Panc1 (cell line): Measurements from ENCODE around the gene BMP7. TPM values are rescaled to one million over a fixed set of nuclear protein-coding genes. Genes with fewer than 3 reads are reported as not detected.

ENCODE experiments used
- ATAC-seq: fragments of 200-7000 bp; cut with Tn5 transposase; 2 replicates; pipeline ENCODE4 v1.9.1; 2020; ENCODE audit warnings: mild to moderate bottlenecking, moderate library complexity
- BruUV-seq: library from RNA; stranded (reverse); fragments of 400-500 nt; replicated peaks from 2 replicates; lab custom pipeline; 2021; lab: Mats Ljungman, UMichigan
- CTCF ChIA-PET: fragments of 300-600 bp; sonication (Branson Sonifier 250); formaldehyde crosslinking; loops from one replicate; lab custom pipeline; 2022; ENCODE audit warnings: antibody characterized with exemption; lab: Charles Lee
- POLR2A ChIA-PET: fragments of 300-600 bp; sonication (Branson Sonifier 250); formaldehyde crosslinking; loops from one replicate; lab custom pipeline; 2022; ENCODE audit warnings: antibody characterized with exemption; lab: Charles Lee
- DNase-seq: peaks from one replicate; pipeline ENCODE4 v3.0.0-alpha.2; 2010; ENCODE audit warnings: low read depth, low spot score
- H3K27ac ChIP-seq: 2 replicates; pipeline ENCODE4 v1.5.1; 2011; ENCODE audit warnings: mild to moderate bottlenecking, low read length, inconsistent platforms
- H3K27me3 ChIP-seq: fragments of 200-500 bp; sonication (Bioruptor generic); 2 replicates; pipeline ENCODE4 v1.6.0; 2014; ENCODE audit warnings: low read length, inconsistent platforms; ENCODE audit not compliant: control insufficient read depth, insufficient read depth
- H3K36me3 ChIP-seq: fragments of 200-500 bp; sonication (Bioruptor generic); 2 replicates; pipeline ENCODE4 v1.5.1; 2014; ENCODE audit warnings: inconsistent platforms, mild to moderate bottlenecking, low read length, moderate library complexity; ENCODE audit not compliant: control insufficient read depth, insufficient read depth
- H3K4me1 ChIP-seq: 2 replicates; pipeline ENCODE4 v1.5.1; 2011; ENCODE audit warnings: inconsistent platforms, mild to moderate bottlenecking, low read length, moderate library complexity; ENCODE audit not compliant: control insufficient read depth, insufficient read depth
- H3K4me3 ChIP-seq, 2 experiments: 2 replicates each; pipeline ENCODE4 v1.5.1; 2011 to 2012; ENCODE audit warnings: low read depth in 2 of 2, low read length in 2 of 2, mild to moderate bottlenecking in 2 of 2, inconsistent platforms in 1 of 2, moderate library complexity in 1 of 2
- H3K9me3 ChIP-seq: fragments of 200-500 bp; sonication (Bioruptor generic); 2 replicates; pipeline ENCODE4 v1.5.1; 2014; ENCODE audit warnings: low read depth, mild to moderate bottlenecking, inconsistent platforms, low read length, moderate library complexity; ENCODE audit not compliant: control insufficient read depth, insufficient read depth
- POLR2AphosphoS5 ChIP-seq: IDR thresholded peaks from 2 replicates; pipeline ENCODE4 v1.6.1; 2012; ENCODE audit warnings: mild to moderate bottlenecking, low read depth, low read length, moderate library complexity
- SIN3A ChIP-seq: IDR thresholded peaks from 2 replicates; pipeline ENCODE4 v1.6.1; 2012; ENCODE audit warnings: low read depth, mild to moderate bottlenecking, low read length, moderate library complexity, borderline replicate concordance; ENCODE audit not compliant: insufficient read depth
- TCF7L2 ChIP-seq: IDR thresholded peaks from 2 replicates; pipeline ENCODE4 v1.6.1; 2011; ENCODE audit warnings: mild to moderate bottlenecking, low read depth, low read length, inconsistent platforms
- in situ Hi-C: cut with HindIII; loops from 2 replicates; pipeline ENCODE4 v1.10.0; 2016; ENCODE audit warnings: low sequenced_read_pairs, low pct_unique_long_range_greater_than_20kb
- intact Hi-C: fragments of 100-400 bp; cut with micrococcal nuclease; formaldehyde crosslinking; loops from one replicate; pipeline ENCODE4 v1.10.0; 2022; ENCODE audit not compliant: unreplicated experiment
- total RNA-seq: library from RNA; stranded (reverse); gene quantifications from one replicate; pipeline ENCODE4 v1.2.1, GENCODE V29; 2021; ENCODE audit not compliant: unreplicated experiment
- TF ChIP-seq, protein P1 (sequence below), 2 experiments: IDR thresholded peaks; 2 replicates each; pipeline ENCODE4 v1.6.1; 2011 to 2012; ENCODE audit warnings: low read depth in 2 of 2, control low read depth in 1 of 2, low read length in 1 of 2, mild to moderate bottlenecking in 1 of 2, moderate library complexity in 1 of 2; ENCODE audit not compliant: insufficient read depth in 1 of 2
- TF ChIP-seq, protein P2 (sequence below): fragments of 450-650 bp; IDR thresholded peaks from 2 replicates; pipeline ENCODE4 v1.5.1; 2017; ENCODE audit warnings: mild to moderate bottlenecking

BMP7 gene
- total RNA-seq, 1 experiment from 2014 or later: 11.5 TPM

DNA sequence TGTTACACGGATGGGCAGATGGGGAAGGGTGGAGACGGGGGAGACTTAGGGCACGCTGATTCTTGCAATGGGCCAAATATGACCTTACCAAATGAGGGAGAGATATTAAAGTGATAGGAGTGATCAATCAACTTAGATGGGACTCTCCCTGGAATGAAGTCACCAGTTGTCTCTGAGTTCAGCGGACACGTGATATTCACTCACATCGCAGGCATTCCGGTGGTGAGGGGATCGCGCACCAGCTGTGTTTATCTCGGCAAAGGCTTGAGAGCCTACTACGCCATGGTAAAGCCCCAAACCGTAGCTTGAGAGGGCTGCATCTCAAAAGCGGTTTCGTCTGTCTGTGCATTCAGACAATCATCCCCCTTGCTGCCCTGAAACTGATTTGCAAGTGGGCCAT is 5.5 kb downstream of the BMP7 start:
- BruUV-seq: no TSS peak

DNA sequence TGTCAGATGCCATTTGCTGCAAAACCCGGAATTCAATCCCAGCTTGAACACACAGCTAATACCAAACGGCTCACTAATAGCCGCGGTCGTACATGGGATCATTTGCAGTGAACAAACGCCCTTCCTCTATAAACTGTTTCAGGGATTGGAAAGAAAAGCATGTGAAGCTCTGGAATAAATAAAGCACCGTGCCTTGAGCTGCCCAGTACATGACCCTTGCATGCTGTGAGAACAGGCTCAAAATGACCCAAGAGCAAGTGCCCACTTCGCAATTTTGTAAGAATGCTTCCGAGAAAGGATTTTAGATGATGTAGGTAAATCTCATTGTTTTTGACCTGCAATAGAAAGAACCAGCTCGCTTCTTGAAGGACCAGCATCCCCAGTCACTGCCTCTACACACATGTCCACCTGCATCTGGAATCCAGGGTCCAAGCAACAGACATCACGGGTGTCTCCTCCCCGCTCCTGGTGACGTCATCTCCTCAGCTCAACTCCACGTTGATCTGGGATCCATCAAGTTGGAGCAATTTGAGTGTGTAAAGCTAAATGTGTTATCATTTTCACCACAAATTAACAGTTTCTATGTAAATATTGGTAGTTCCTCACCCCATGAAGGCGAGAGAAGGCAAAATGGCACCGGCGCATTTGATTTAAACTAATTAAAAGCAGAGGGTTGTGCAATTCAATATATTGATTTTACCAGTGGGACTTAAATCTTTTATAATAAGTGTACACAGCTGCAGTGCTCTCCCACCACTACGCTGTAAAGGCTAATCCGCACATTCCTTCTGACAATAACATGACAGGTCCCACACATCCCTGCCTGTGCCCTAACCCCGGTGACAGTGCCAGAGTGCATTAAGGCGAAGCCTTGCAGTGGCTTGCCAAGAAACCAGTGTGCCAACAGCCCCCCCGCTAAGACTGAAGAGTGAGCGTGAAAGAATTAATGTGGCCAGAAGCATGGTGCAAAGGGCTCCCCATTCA is 6.2 kb downstream of the BMP7 start:
- H3K4me3 ChIP-seq: no peak overlapping the region
- H3K4me1 ChIP-seq: peaks cover 8% of the 10 kb centered on the region
- TF ChIP-seq POLR2AphosphoS5 (no peak), SIN3A (no peak), TCF7L2 (no peak)
- TF ChIP-seq, protein P1, sequence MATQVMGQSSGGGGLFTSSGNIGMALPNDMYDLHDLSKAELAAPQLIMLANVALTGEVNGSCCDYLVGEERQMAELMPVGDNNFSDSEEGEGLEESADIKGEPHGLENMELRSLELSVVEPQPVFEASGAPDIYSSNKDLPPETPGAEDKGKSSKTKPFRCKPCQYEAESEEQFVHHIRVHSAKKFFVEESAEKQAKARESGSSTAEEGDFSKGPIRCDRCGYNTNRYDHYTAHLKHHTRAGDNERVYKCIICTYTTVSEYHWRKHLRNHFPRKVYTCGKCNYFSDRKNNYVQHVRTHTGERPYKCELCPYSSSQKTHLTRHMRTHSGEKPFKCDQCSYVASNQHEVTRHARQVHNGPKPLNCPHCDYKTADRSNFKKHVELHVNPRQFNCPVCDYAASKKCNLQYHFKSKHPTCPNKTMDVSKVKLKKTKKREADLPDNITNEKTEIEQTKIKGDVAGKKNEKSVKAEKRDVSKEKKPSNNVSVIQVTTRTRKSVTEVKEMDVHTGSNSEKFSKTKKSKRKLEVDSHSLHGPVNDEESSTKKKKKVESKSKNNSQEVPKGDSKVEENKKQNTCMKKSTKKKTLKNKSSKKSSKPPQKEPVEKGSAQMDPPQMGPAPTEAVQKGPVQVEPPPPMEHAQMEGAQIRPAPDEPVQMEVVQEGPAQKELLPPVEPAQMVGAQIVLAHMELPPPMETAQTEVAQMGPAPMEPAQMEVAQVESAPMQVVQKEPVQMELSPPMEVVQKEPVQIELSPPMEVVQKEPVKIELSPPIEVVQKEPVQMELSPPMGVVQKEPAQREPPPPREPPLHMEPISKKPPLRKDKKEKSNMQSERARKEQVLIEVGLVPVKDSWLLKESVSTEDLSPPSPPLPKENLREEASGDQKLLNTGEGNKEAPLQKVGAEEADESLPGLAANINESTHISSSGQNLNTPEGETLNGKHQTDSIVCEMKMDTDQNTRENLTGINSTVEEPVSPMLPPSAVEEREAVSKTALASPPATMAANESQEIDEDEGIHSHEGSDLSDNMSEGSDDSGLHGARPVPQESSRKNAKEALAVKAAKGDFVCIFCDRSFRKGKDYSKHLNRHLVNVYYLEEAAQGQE (IDR thresholded peaks at IDR 0.05; ENCODE audit: insufficient read depth in 1 of 2, low read depth in 2 of 2, low read length in 1 of 2): no peak
- TF ChIP-seq, protein P2, sequence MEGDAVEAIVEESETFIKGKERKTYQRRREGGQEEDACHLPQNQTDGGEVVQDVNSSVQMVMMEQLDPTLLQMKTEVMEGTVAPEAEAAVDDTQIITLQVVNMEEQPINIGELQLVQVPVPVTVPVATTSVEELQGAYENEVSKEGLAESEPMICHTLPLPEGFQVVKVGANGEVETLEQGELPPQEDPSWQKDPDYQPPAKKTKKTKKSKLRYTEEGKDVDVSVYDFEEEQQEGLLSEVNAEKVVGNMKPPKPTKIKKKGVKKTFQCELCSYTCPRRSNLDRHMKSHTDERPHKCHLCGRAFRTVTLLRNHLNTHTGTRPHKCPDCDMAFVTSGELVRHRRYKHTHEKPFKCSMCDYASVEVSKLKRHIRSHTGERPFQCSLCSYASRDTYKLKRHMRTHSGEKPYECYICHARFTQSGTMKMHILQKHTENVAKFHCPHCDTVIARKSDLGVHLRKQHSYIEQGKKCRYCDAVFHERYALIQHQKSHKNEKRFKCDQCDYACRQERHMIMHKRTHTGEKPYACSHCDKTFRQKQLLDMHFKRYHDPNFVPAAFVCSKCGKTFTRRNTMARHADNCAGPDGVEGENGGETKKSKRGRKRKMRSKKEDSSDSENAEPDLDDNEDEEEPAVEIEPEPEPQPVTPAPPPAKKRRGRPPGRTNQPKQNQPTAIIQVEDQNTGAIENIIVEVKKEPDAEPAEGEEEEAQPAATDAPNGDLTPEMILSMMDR: no peak
- intact Hi-C loops: no loop called here
- H3K9me3 ChIP-seq: no peaks in the 10 kb centered on the region
- in situ Hi-C loops: no loop called here
- DNase-seq (no peak), ATAC-seq (no peak)
- no peak overlapping the region for H3K27ac ChIP-seq
- H3K27me3 ChIP-seq: peaks cover 3% of the 10 kb centered on the region; the same call in 1 of the 2 replicates
- CTCF ChIA-PET: no interaction called here
- POLR2A ChIA-PET: no interaction called here
- no TSS peak for BruUV-seq
- no peaks in the 10 kb centered on the region for H3K36me3 ChIP-seq

More for the DNA sequence above, 5.5 kb downstream of the BMP7 start:
- TF ChIP-seq, protein P1 (IDR thresholded peaks at IDR 0.05; ENCODE audit: insufficient read depth in 1 of 2, low read depth in 2 of 2, low read length in 1 of 2): no peak
- TF ChIP-seq POLR2AphosphoS5 (no peak), SIN3A (no peak), TCF7L2 (no peak)
- TF ChIP-seq, protein P2: no peak
- ATAC-seq (no peak), DNase-seq (no peak)
- in situ Hi-C loops (no loop called here), intact Hi-C loops (no loop called here)
- Histone ChIP-seq H3K4me1 (peaks cover 8% of the 10 kb centered on the region), H3K27ac (no peak overlapping the region), H3K9me3 (no peaks in the 10 kb centered on the region), H3K36me3 (no peaks in the 10 kb centered on the region), H3K27me3 (peaks cover 3% of the 10 kb centered on the region; the same call in 1 of the 2 replicates), H3K4me3 (no peak overlapping the region)
- ChIA-PET CTCF (no interaction called here), POLR2A (no interaction called here)
